IPS-20b (cell line): Measurements from ENCODE around the gene CPM.
"Not testable (repeated sequence)": the region's sequence is repeated elsewhere in the genome, so short reads cannot be mapped to it uniquely, and the experiment has no call there.

ENCODE experiments used
- H3K27ac ChIP-seq: one replicate; pipeline ENCODE4 v1.5.1; 2013; ENCODE audit warnings: low read length
- H3K27me3 ChIP-seq: 2 replicates; pipeline ENCODE4 v1.6.1; 2013; ENCODE audit warnings: mild to moderate bottlenecking, low read length, inconsistent platforms; ENCODE audit not compliant: insufficient read depth
- H3K36me3 ChIP-seq: 2 replicates; pipeline ENCODE4 v1.6.1; 2013; ENCODE audit warnings: low read depth, mild to moderate bottlenecking, inconsistent platforms, low read length, moderate library complexity; ENCODE audit not compliant: insufficient read depth
- H3K4me1 ChIP-seq: 2 replicates; pipeline ENCODE4 v1.6.1; 2013; ENCODE audit warnings: mild to moderate bottlenecking, control low read depth, inconsistent platforms, low read length, moderate library complexity; ENCODE audit not compliant: insufficient read depth
- H3K4me3 ChIP-seq: 2 replicates; pipeline ENCODE4 v1.5.1; 2013; ENCODE audit warnings: mild to moderate bottlenecking, low read length, inconsistent platforms
- H3K9ac ChIP-seq: 2 replicates; pipeline ENCODE4 v1.6.1; 2013; ENCODE audit warnings: low read depth, mild to moderate bottlenecking, inconsistent platforms, low read length, moderate library complexity
- H3K9me3 ChIP-seq: 2 replicates; pipeline ENCODE4 v1.6.1; 2013; ENCODE audit warnings: mild to moderate bottlenecking, low read depth, low read length, inconsistent platforms; ENCODE audit not compliant: insufficient read depth

The CPM gene

GRCh38 chr12:68871921-68872320 is 61.0 kb downstream of the CPM start:
- no peak overlapping the region for H3K4me3 ChIP-seq
- H3K9ac ChIP-seq = no peak overlapping the region
- H3K4me1 ChIP-seq = peaks cover 11% of the 10 kb centered on the region
- no peaks in the 10 kb centered on the region for H3K36me3 ChIP-seq
- no peak overlapping the region for H3K27ac ChIP-seq
- no peaks in the 10 kb centered on the region for H3K9me3 ChIP-seq
- H3K27me3 ChIP-seq = no peaks in the 10 kb centered on the region

DNA sequence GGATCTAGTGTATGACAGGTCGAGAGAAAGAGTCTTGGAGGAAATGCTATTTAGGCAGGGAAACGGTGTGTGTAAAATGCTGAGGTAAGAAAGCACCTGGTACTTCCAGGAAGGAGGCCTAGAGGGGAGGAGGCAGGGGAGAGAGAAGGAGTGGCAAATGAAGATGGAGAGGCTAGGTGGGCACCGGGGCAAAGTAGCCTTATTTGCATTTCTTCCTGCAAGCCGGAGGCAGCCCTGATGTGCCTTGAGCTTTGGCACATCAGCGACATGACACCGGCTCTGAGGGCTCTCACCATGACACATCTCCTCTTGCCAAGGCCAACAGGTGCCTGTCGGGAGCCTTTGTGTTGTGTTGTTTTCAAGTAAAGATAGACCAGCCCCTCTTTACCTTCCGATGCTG is 61.6 kb downstream of the CPM start:
- Histone ChIP-seq H3K9me3 (no peaks in the 10 kb centered on the region), H3K9ac (no peak overlapping the region), H3K27ac (no peak overlapping the region), H3K36me3 (no peaks in the 10 kb centered on the region), H3K4me1 (peaks cover 11% of the 10 kb centered on the region), H3K4me3 (no peak overlapping the region), H3K27me3 (no peaks in the 10 kb centered on the region)

DNA sequence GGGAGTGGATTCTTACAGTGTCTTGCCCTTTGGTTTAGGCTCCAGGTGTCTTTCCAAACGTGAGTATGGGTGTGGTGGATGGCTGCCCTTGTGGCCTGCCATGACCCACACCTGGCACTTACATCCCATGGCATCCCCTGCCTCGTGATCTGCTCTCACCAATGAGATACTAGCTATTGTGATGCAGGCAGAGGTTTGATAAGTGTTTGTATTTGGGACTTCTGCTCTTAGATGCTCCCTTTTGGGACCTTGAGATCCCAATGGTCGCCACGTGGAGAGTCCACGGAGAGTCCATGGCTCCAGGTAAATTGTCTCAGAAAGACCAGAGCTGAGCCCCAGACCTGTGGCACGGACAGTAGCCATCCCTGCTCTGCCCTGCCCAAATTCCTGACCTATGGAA is 62.5 kb downstream of the CPM start:
- no peak overlapping the region for H3K4me3 ChIP-seq
- peaks cover 11% of the 10 kb centered on the region for H3K4me1 ChIP-seq
- no peak overlapping the region for H3K27ac ChIP-seq
- no peaks in the 10 kb centered on the region for H3K27me3 ChIP-seq
- no peaks in the 10 kb centered on the region for H3K36me3 ChIP-seq
- no peak overlapping the region for H3K9ac ChIP-seq
- no peaks in the 10 kb centered on the region for H3K9me3 ChIP-seq

DNA sequence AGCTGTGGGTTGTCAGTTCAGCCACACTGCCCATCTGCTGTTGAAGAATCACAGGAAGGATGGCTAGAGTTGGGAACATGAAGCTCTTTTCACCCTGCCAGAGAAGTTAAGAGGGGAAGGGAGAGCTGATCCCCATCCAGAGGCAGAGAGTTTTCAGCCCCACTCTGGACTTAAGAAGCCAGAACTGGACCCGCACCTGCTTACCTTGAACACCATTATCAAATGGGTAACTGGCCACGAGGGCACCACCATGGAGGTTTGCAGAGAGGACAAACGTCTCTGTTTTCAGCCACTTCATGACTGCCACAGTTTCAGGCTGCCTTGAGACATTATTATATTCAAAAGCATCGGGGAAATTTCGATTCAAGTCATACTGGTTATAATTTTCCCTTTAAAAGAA is 63.0 kb downstream of the CPM start:
- H3K9ac ChIP-seq = no peak overlapping the region
- H3K4me1 ChIP-seq = peaks cover 11% of the 10 kb centered on the region
- no peaks in the 10 kb centered on the region for H3K9me3 ChIP-seq
- H3K27ac ChIP-seq = no peak overlapping the region
- H3K36me3 ChIP-seq = no peaks in the 10 kb centered on the region
- H3K4me3 ChIP-seq = no peak overlapping the region
- no peaks in the 10 kb centered on the region for H3K27me3 ChIP-seq

DNA sequence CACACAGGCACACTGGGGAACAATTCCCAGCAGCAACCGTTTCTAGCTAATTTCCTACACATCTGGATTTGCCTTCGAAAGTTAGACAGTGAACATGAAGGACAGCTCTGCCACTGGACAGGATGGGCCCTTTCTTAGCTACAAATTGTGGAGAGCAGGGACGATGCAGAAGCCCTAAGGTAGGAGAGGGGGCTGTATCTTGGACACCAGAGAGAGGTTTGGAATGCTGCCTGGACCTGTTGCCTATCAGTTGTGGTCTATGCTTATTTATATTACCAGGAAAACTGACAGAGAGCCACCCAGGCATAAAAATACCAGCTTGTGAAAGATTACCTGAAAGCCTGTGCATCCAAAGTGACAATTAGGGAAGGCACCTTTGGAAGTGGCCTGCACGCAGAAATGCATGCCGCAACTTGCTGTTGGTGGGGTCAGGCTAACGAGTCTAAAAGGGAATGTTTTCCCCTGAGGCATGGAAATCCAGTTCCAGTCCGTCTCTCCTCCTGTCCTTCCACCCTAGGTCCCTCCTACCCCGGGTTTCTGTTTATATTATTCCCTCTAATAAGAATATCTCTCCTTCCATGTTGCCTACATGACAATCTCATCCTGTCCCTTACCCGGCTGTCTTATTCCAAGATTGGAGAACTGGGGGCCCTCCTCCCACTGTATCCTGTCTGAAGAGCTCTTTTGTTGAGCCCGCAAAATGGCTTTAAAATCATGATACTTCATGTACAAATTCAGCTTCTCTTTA is 64.8 kb downstream of the CPM start:
- Histone ChIP-seq H3K9me3 (no peaks in the 10 kb centered on the region), H3K4me3 (no peak overlapping the region), H3K27ac (no peak overlapping the region), H3K27me3 (no peaks in the 10 kb centered on the region), H3K4me1 (peaks cover 11% of the 10 kb centered on the region), H3K9ac (no peak overlapping the region), H3K36me3 (no peaks in the 10 kb centered on the region)

DNA sequence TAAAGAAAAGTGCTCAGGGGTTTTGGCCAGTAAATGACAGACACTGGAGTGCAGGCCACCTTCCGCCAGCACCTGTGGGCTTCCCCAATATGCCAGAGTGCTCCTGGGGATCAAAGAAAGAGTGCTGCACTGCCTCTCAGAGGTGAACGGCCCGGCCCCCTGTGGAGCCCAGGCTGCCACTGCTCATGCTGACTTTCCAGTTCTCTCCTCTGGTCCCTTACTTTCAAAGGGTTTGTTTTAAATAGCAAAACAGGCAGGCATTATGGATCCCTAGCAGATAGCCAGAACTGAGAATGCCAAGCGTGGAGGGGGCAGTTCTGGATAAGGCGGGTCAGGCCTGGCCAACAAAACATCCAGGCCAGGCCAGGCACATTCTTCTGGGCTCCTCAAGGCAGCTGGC is 65.4 kb downstream of the CPM start:
- Histone ChIP-seq H3K9me3 (no peaks in the 10 kb centered on the region), H3K27me3 (no peaks in the 10 kb centered on the region), H3K36me3 (no peaks in the 10 kb centered on the region), H3K4me1 (peaks cover 11% of the 10 kb centered on the region), H3K4me3 (no peak overlapping the region), H3K27ac (no peak overlapping the region), H3K9ac (no peak overlapping the region)

GRCh38 chr12:68866950-68867349 is 66.0 kb downstream of the CPM start:
- no peaks in the 10 kb centered on the region for H3K36me3 ChIP-seq
- no peaks in the 10 kb centered on the region for H3K9me3 ChIP-seq
- H3K27me3 ChIP-seq = no peaks in the 10 kb centered on the region
- H3K4me3 ChIP-seq = no peak overlapping the region
- no peak overlapping the region for H3K9ac ChIP-seq
- no peak overlapping the region for H3K27ac ChIP-seq
- peaks cover 11% of the 10 kb centered on the region for H3K4me1 ChIP-seq

GRCh38 chr12:68865399-68866164 is 67.4 kb downstream of the CPM start:
- Histone ChIP-seq H3K27ac (no peak overlapping the region), H3K4me1 (peaks cover 11% of the 10 kb centered on the region), H3K4me3 (no peak overlapping the region), H3K9ac (no peak overlapping the region), H3K27me3 (no peaks in the 10 kb centered on the region), H3K9me3 (no peaks in the 10 kb centered on the region), H3K36me3 (no peaks in the 10 kb centered on the region)

DNA sequence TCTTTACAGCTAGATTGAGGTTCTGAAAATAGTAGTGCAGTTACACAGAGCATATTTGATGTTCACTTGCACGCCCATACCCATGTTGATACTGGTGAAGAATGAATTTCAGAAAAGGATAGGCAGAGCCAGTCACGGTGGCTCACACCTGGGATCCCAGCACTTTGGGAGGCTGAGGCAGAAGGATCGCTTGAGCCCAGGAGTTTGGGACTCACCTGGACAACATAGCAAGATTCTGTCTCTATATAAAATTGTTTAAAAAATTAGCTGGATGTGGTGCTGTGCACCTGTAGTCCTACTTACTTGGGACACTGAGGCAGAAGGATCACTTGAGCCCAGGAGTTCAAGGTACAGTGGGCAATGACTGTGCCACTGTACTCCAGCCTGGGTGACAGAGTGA is 68.4 kb downstream of the CPM start:
- Histone ChIP-seq H3K36me3 (no peaks in the 10 kb centered on the region), H3K9ac (no peak overlapping the region), H3K4me3 (no peak overlapping the region)

GRCh38 chr12:68863886-68864454 is 69.0 kb downstream of the CPM start:
- not testable (repeated sequence) for H3K9ac ChIP-seq, H3K4me3 ChIP-seq, H3K27me3 ChIP-seq, H3K36me3 ChIP-seq, H3K9me3 ChIP-seq, H3K27ac ChIP-seq
- H3K4me1 ChIP-seq = peaks cover 11% of the 10 kb centered on the region

More for the DNA sequence above, 68.4 kb downstream of the CPM start:
- Histone ChIP-seq H3K27me3 (no peaks in the 10 kb centered on the region), H3K9me3 (no peaks in the 10 kb centered on the region), H3K27ac (no peak overlapping the region), H3K4me1 (peaks cover 11% of the 10 kb centered on the region)

DNA sequence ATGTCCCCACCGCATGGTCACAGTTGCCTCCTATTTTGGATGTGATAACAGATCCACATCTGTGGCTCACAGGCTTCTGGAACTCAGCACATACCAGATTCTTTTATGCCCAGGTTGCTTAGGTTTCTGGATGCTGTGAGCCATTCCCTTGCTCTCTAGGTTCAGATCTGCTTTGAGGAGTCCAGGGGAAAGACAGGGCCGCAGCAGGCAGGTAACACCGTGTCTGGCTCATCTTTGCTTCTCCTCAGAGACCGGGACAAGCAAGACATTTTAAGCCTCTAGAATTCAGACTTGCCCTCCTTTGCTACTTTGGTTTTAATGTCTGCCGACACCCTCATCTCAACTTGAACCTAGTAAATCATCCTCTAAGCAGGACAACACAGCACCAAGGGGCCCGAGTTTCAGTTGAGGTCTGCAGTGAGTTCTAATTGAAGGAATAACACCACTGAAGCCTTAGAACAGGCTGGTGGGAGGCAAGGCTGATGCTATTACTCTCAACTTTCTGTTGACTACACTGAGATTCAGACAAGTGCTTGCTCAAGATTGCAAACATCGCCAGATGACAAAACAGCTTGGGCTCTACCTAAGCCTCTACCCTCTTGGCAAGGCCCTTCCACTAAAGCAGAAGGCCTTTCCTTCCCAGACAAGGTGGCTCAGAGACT is 69.7 kb downstream of the CPM start:
- H3K9me3 ChIP-seq = no peaks in the 10 kb centered on the region
- no peak overlapping the region for H3K9ac ChIP-seq
- no peak overlapping the region for H3K4me3 ChIP-seq
- no peaks in the 10 kb centered on the region for H3K27me3 ChIP-seq
- H3K36me3 ChIP-seq = no peaks in the 10 kb centered on the region
- H3K27ac ChIP-seq = no peak overlapping the region
- peaks cover 9% of the 10 kb centered on the region; the same call in 1 of the 2 replicates for H3K4me1 ChIP-seq
